ENCODE measurements around the gene PTH1R.

- TF ChIP-seq CTCF (IDR thresholded peaks at IDR 0.05) (no peak), POLR2AphosphoS5 (IDR thresholded peaks at IDR 0.05) (no peak)
Measured at GRCh38 chr3:46947546-46947901, 70.0 kb downstream of the PTH1R start.

All from esophagus muscularis mucosa (tissue), 3 donors.